Mesenchymal stem cell (in vitro differentiated cells and primary cell): ENCODE results near the gene RIPK3.

Source experiments
- DNase-seq: peaks from one replicate; pipeline ENCODE4 v3.0.0-alpha.2; 2013
- H2AFZ ChIP-seq: one replicate; pipeline ENCODE4 v1.6.1; 2013; ENCODE audit warnings: low read depth, mild to moderate bottlenecking, control low read depth, inconsistent platforms, low read length, moderate library complexity
- H2AK5ac ChIP-seq: 2 replicates; pipeline ENCODE4 v1.6.1; 2013; ENCODE audit warnings: low read length, moderate library complexity, mild to moderate bottlenecking, inconsistent platforms; ENCODE audit not compliant: severe bottlenecking
- H2BK120ac ChIP-seq: one replicate; pipeline ENCODE4 v1.6.1; 2013; ENCODE audit warnings: low read depth, mild to moderate bottlenecking, inconsistent platforms, low read length, moderate library complexity
- H2BK12ac ChIP-seq, 2 experiments: one replicate each; pipeline ENCODE4 v1.6.1; 2013; ENCODE audit warnings: inconsistent platforms in 2 of 2, low read length in 2 of 2, mild to moderate bottlenecking in 2 of 2, moderate library complexity in 2 of 2, control low read depth in 1 of 2
- H2BK15ac ChIP-seq: one replicate; pipeline ENCODE4 v1.6.1; 2013; ENCODE audit warnings: mild to moderate bottlenecking, low read depth, inconsistent platforms; ENCODE audit not compliant: poor library complexity, severe bottlenecking
- H2BK5ac ChIP-seq: 2 replicates; pipeline ENCODE4 v1.6.1; 2013; ENCODE audit warnings: low read depth, mild to moderate bottlenecking, low read length, control low read depth, inconsistent platforms; ENCODE audit not compliant: poor library complexity, severe bottlenecking
- H3K14ac ChIP-seq, 2 experiments: one replicate each; pipeline ENCODE4 v1.6.1; 2013; ENCODE audit warnings: inconsistent platforms in 2 of 2, low read length in 2 of 2, control low read depth in 1 of 2, mild to moderate bottlenecking in 1 of 2, moderate library complexity in 1 of 2
- H3K18ac ChIP-seq, 2 experiments: one replicate each; pipeline ENCODE4 v1.6.1; 2013; ENCODE audit warnings: inconsistent platforms in 2 of 2, low read length in 2 of 2, control low read depth in 1 of 2, low read depth in 1 of 2, mild to moderate bottlenecking in 1 of 2
- H3K23ac ChIP-seq, 2 experiments: one replicate each; pipeline ENCODE4 v1.6.1; 2013; ENCODE audit warnings: inconsistent platforms in 2 of 2, low read length in 2 of 2, mild to moderate bottlenecking in 2 of 2, moderate library complexity in 2 of 2, control low read depth in 1 of 2
- H3K27ac ChIP-seq: 2 replicates; pipeline ENCODE4 v1.5.1; 2013; ENCODE audit warnings: mild to moderate bottlenecking, moderate library complexity, low read length, control low read depth, inconsistent platforms; ENCODE audit not compliant: poor library complexity, severe bottlenecking
- H3K27me3 ChIP-seq, 2 experiments: 2 replicates each; pipeline versions ENCODE4 v1.6.1 to v1.7.0; 2013; ENCODE audit warnings: low read length in 2 of 2, mild to moderate bottlenecking in 2 of 2, moderate library complexity in 2 of 2, control low read depth in 1 of 2, inconsistent platforms in 1 of 2; ENCODE audit not compliant: control insufficient read depth in 1 of 2, insufficient read depth in 1 of 2
- H3K36me3 ChIP-seq, 2 experiments: 2 replicates each; pipeline versions ENCODE4 v1.6.1 to v1.7.0; 2013; ENCODE audit warnings: low read length in 2 of 2, control low read depth in 1 of 2, inconsistent platforms in 1 of 2, low read depth in 1 of 2, mild to moderate bottlenecking in 1 of 2; ENCODE audit not compliant: insufficient read depth in 2 of 2, control insufficient read depth in 1 of 2
- H3K4ac ChIP-seq, 2 experiments: one replicate each; pipeline ENCODE4 v1.6.1; 2013; ENCODE audit warnings: inconsistent platforms in 2 of 2, low read length in 2 of 2, mild to moderate bottlenecking in 2 of 2, moderate library complexity in 2 of 2, control low read depth in 1 of 2, low read depth in 1 of 2
- H3K4me1 ChIP-seq: 2 replicates; pipeline ENCODE4 v1.6.1; 2013; ENCODE audit warnings: low read depth, low read length, control low read depth; ENCODE audit not compliant: control insufficient read depth, insufficient read depth
- H3K4me2 ChIP-seq: 2 replicates; pipeline ENCODE4 v1.6.1; 2013; ENCODE audit warnings: low read length, mild to moderate bottlenecking, inconsistent platforms; ENCODE audit not compliant: poor library complexity, severe bottlenecking
- H3K4me3 ChIP-seq, 2 experiments: 2 replicates each; pipeline versions ENCODE4 v1.5.1 to v1.7.0; 2013; ENCODE audit warnings: low read length in 2 of 2, mild to moderate bottlenecking in 2 of 2, control low read depth in 1 of 2, low read depth in 1 of 2; ENCODE audit not compliant: insufficient read depth in 1 of 2
- H3K79me1 ChIP-seq: replicated peaks from 2 replicates; pipeline ENCODE4 v1.6.1; 2013; ENCODE audit warnings: mild to moderate bottlenecking, control low read depth, low read length, inconsistent platforms; ENCODE audit not compliant: poor library complexity, severe bottlenecking
- H3K9ac ChIP-seq: 2 replicates; pipeline ENCODE4 v1.7.0; 2013; ENCODE audit warnings: mild to moderate bottlenecking, low read length, moderate library complexity
- H3K9me3 ChIP-seq: 2 replicates; pipeline ENCODE4 v1.7.0; 2013; ENCODE audit warnings: mild to moderate bottlenecking, low read length; ENCODE audit not compliant: control insufficient read depth
- H4K8ac ChIP-seq: one replicate; pipeline ENCODE4 v1.6.1; 2013; ENCODE audit warnings: inconsistent platforms, mild to moderate bottlenecking, low read length, moderate library complexity
- H4K91ac ChIP-seq: one replicate; pipeline ENCODE4 v1.6.1; 2013; ENCODE audit warnings: mild to moderate bottlenecking, low read length, inconsistent platforms
- WGBS: methylation state at CpG from one replicate; pipeline ENCODE4 v1.1.7; 2013; ENCODE audit warnings: mixed read lengths; 5-methylcytosine and 5-hydroxymethylcytosine counted together

The RIPK3 gene

DNA sequence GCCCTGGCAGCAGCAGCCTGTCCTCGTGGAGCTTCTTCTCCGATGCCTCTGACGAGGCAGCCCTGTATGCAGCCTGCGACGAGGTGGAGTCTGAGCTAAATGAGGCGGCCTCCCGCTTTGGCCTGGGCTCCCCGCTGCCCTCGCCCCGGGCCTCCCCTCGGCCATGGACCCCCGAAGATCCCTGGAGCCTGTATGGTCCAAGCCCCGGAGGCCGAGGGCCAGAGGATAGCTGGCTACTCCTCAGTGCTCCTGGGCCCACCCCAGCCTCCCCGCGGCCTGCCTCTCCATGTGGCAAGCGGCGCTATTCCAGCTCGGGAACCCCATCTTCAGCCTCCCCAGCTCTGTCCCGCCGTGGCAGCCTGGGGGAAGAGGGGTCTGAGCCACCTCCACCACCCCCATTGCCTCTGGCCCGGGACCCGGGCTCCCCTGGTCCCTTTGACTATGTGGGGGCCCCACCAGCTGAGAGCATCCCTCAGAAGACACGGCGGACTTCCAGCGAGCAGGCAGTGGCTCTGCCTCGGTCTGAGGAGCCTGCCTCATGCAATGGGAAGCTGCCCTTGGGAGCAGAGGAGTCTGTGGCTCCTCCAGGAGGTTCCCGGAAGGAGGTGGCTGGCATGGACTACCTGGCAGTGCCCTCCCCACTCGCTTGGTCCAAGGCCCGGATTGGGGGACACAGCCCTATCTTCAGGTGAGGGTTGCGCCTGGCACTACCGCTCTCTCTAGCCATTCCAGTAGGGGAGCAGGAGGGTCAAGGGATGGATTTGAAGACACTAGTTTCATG, 30.3 kb upstream of the RIPK3 start:
- WGBS = 93% methylated on average over 32 of the region's 32 CpGs
- H3K4me3 ChIP-seq = peak overlapping the region in 1 of 2 experiments; percentile 89
- H2BK5ac ChIP-seq = no peak overlapping the region
- H2BK12ac ChIP-seq = peak overlapping the region in 1 of 2 experiments; percentile 38
- peaks cover 12% of the 10 kb centered on the region for H3K79me1 ChIP-seq
- no peak overlapping the region for H2BK120ac ChIP-seq
- H3K9ac ChIP-seq = peak overlapping the region; percentile 98
- no peak overlapping the region for H4K8ac ChIP-seq
- H3K27me3 ChIP-seq = no peaks in the 10 kb centered on the region
- peak overlapping the region in 1 of 2 experiments; percentile 54 for H3K23ac ChIP-seq
- no peak overlapping the region for H2BK15ac ChIP-seq
- H3K36me3 ChIP-seq = peaks cover 37 to 54% of the 10 kb centered on the region in 2 experiments
- H3K4me2 ChIP-seq = no peak overlapping the region
- no peak overlapping the region for H3K18ac ChIP-seq
- peaks cover 33% of the 10 kb centered on the region for H3K4me1 ChIP-seq
- no peaks in the 10 kb centered on the region for H3K9me3 ChIP-seq
- DNase-seq = no peak
- H2AK5ac ChIP-seq = no peak overlapping the region
- H2AFZ ChIP-seq = no peak overlapping the region
- H3K14ac ChIP-seq = peak overlapping the region in 1 of 2 experiments; percentile 63
- H3K4ac ChIP-seq = no peak overlapping the region
- no peak overlapping the region for H4K91ac ChIP-seq
- H3K27ac ChIP-seq = no peak overlapping the region

- Histone ChIP-seq H3K4me3 (peak overlapping the region in 1 of 2 experiments; percentile 89), H3K36me3 (peaks cover 31 to 47% of the 10 kb centered on the region in 2 experiments), H3K27me3 (no peaks in the 10 kb centered on the region), H2BK120ac (no peak overlapping the region), H3K9me3 (no peaks in the 10 kb centered on the region), H2AK5ac (no peak overlapping the region), H3K23ac (no peak overlapping the region), H2BK15ac (no peak overlapping the region), H3K27ac (no peak overlapping the region), H3K18ac (peak overlapping the region in 1 of 2 experiments; percentile 98), H2AFZ (no peak overlapping the region), H4K8ac (no peak overlapping the region), H3K4me2 (no peak overlapping the region), H3K79me1 (peaks cover 12% of the 10 kb centered on the region), H3K9ac (peak overlapping the region; percentile 98), H4K91ac (peak overlapping the region; percentile 85), H2BK5ac (no peak overlapping the region), H3K4me1 (peaks cover 33% of the 10 kb centered on the region), H3K14ac (no peak overlapping the region), H2BK12ac (peak overlapping the region in 1 of 2 experiments; percentile 80), H3K4ac (peak overlapping the region in 1 of 2 experiments; percentile 62)
- DNase-seq = no peak
- 82% methylated on average over 18 of the region's 20 CpGs for WGBS
These were observed 29.7 kb upstream of the RIPK3 start for GRCh38 chr14:24369463-24369862.

- 4% methylated on average over 24 of the region's 52 CpGs for WGBS
- H3K14ac ChIP-seq = peak overlapping the region; percentile 94
- peak overlapping the region; percentile 94 for H4K91ac ChIP-seq
These were observed 28.9 kb upstream of the RIPK3 start for GRCh38 chr14:24368562-24369252.

GRCh38 chr14:24368212-24368561, 28.4 kb upstream of the RIPK3 start:
- Histone ChIP-seq H3K36me3 (peaks cover 20 to 35% of the 10 kb centered on the region in 2 experiments), H3K79me1 (peaks cover 12% of the 10 kb centered on the region)

More at GRCh38 chr14:24368562-24369252, 28.9 kb upstream of the RIPK3 start:
- peak; percentile 83 for DNase-seq
- H3K4me3 ChIP-seq = peak overlapping the region; percentile 81 to 89
- H3K27ac ChIP-seq = peak overlapping the region; percentile 30
- no peaks in the 10 kb centered on the region for H3K27me3 ChIP-seq
- no peak overlapping the region for H2BK5ac ChIP-seq
- peaks cover 12% of the 10 kb centered on the region for H3K79me1 ChIP-seq
- no peaks in the 10 kb centered on the region for H3K9me3 ChIP-seq
- H3K36me3 ChIP-seq = peaks cover 25 to 40% of the 10 kb centered on the region in 2 experiments
- peak overlapping the region; percentile 99 for H3K4me2 ChIP-seq
- H2AK5ac ChIP-seq = peak overlapping the region; percentile 44
- peak overlapping the region; percentile 96 to 98 for H3K18ac ChIP-seq
- H3K4me1 ChIP-seq = peaks cover 33% of the 10 kb centered on the region
- H3K4ac ChIP-seq = peak overlapping the region; percentile 96 to 98
- H3K23ac ChIP-seq = peak overlapping the region; percentile 54 to 90
- H2BK15ac ChIP-seq = peak overlapping the region; percentile 99
- peak overlapping the region; percentile 31 to 65 for H2BK12ac ChIP-seq
- peak overlapping the region; percentile 98 for H3K9ac ChIP-seq
- H4K8ac ChIP-seq = peak overlapping the region; percentile 95
- H2AFZ ChIP-seq = no peak overlapping the region
- peak overlapping the region; percentile 100 for H2BK120ac ChIP-seq

More at GRCh38 chr14:24368212-24368561, 28.4 kb upstream of the RIPK3 start:
- Histone ChIP-seq H2AK5ac (no peak overlapping the region), H2BK5ac (peak overlapping the region; percentile 32), H4K8ac (peak overlapping the region; percentile 95), H3K4ac (peak overlapping the region; percentile 96 to 98), H3K9me3 (no peaks in the 10 kb centered on the region), H3K4me2 (peak overlapping the region; percentile 99), H3K4me3 (peak overlapping the region; percentile 81 to 89), H3K23ac (peak overlapping the region; percentile 31 to 54), H4K91ac (peak overlapping the region; percentile 90), H2AFZ (peak overlapping the region; percentile 11), H2BK120ac (peak overlapping the region; percentile 100), H3K4me1 (peaks cover 33% of the 10 kb centered on the region), H2BK15ac (peak overlapping the region; percentile 99), H2BK12ac (peak overlapping the region in 1 of 2 experiments; percentile 51), H3K27me3 (no peaks in the 10 kb centered on the region), H3K14ac (peak overlapping the region; percentile 69 to 94), H3K18ac (peak overlapping the region; percentile 96 to 98), H3K9ac (peak overlapping the region; percentile 98), H3K27ac (peak overlapping the region; percentile 52)
- WGBS = 3% methylated on average over 14 of the region's 15 CpGs
- DNase-seq = no peak
